OCI-LY3 (cell line): ENCODE data around the gene MLF2.

Experiments
- H2AFZ ChIP-seq: fragments of 200-600, 300-600 bp; shearing (Covaris generic); 2 replicates; pipeline ENCODE4 v1.6.0; 2014; ENCODE audit warnings: antibody characterized with exemption, low read depth, low read length
- H3K27ac ChIP-seq: fragments of 200-600, 300-600 bp; sonication (generic); 2 replicates; pipeline ENCODE4 v1.5.1; 2014; ENCODE audit warnings: mild to moderate bottlenecking, low read length, moderate library complexity, mixed read lengths
- H3K27me3 ChIP-seq: fragments of 200-600, 300-600 bp; sonication (generic); 2 replicates; pipeline ENCODE4 v1.6.1; 2014; ENCODE audit warnings: low read depth, low read length, mixed read lengths
- H3K36me3 ChIP-seq: fragments of 200-600, 300-600 bp; sonication (generic); replicated peaks from 2 replicates; pipeline ENCODE3; 2014; ENCODE audit warnings: low read depth, low read length, mixed read lengths
- H3K4me1 ChIP-seq: fragments of 300-600, 200-600 bp; sonication (generic); 2 replicates; pipeline ENCODE4 v1.6.1; 2014; ENCODE audit warnings: low read length, mixed read lengths
- H3K4me2 ChIP-seq: fragments of 200-600, 300-600 bp; sonication (generic); 2 replicates; pipeline ENCODE4 v1.6.1; 2014; ENCODE audit warnings: low read length, mixed read lengths
- H3K4me3 ChIP-seq: fragments of 300-600, 200-600 bp; sonication (generic); 2 replicates; pipeline ENCODE4 v1.5.1; 2014; ENCODE audit warnings: antibody characterized with exemption, mild to moderate bottlenecking, low read length, moderate library complexity
- H3K79me2 ChIP-seq: fragments of 300-600, 200-600 bp; shearing (Covaris generic); 2 replicates; pipeline ENCODE4 v1.6.1; 2014; ENCODE audit warnings: mild to moderate bottlenecking, low read length, mixed read lengths
- H3K9ac ChIP-seq: fragments of 300-600, 200-600 bp; shearing (Covaris generic); 2 replicates; pipeline ENCODE4 v1.6.0; 2014; ENCODE audit warnings: mild to moderate bottlenecking, low read length, moderate library complexity
- H3K9me3 ChIP-seq: fragments of 200-600, 300-600 bp; shearing (Covaris generic); 2 replicates; pipeline ENCODE4 v1.6.1; 2014; ENCODE audit warnings: low read length, mixed read lengths; ENCODE audit not compliant: insufficient read depth
- H4K20me1 ChIP-seq: fragments of 200-600, 300-600 bp; sonication (generic); 2 replicates; pipeline ENCODE4 v1.6.1; 2016; ENCODE audit warnings: low read length, mixed read lengths; ENCODE audit not compliant: insufficient read depth
- CTCF ChIP-seq: fragments of 200-600, 300-600 bp; sonication (generic); IDR thresholded peaks from 2 replicates; pipeline ENCODE4 v1.5.1; 2014; ENCODE audit warnings: antibody characterized with exemption, low read length, low read depth
- EZH2phosphoT487 ChIP-seq: fragments of 200-600 bp; shearing (Covaris generic); IDR thresholded peaks from 2 replicates; pipeline ENCODE4 v1.6.1; 2018; ENCODE audit warnings: antibody characterized with exemption, mixed run types, low read depth

MLF2 gene

GRCh38 chr12:6780573-6780972 lies 27.6 kb upstream of the MLF2 start:
- Histone ChIP-seq H3K9me3 (no peaks in the 10 kb centered on the region), H3K4me1 (peaks cover 33% of the 10 kb centered on the region), H3K27me3 (peaks cover 22% of the 10 kb centered on the region), H2AFZ (no peak overlapping the region; the same call in 1 of the 2 replicates), H3K4me2 (no peak overlapping the region), H3K27ac (no peak overlapping the region), H3K36me3 (no peaks in the 10 kb centered on the region), H3K4me3 (no peak overlapping the region), H3K9ac (no peak overlapping the region), H3K79me2 (no peaks in the 10 kb centered on the region), H4K20me1 (no peaks in the 10 kb centered on the region)
- TF ChIP-seq CTCF (no peak), EZH2phosphoT487 (no peak)

GRCh38 chr12:6779708-6780432 lies 26.9 kb upstream of the MLF2 start:
- H3K27ac ChIP-seq = no peak overlapping the region
- no peak overlapping the region for H3K9ac ChIP-seq
- H2AFZ ChIP-seq = no peak overlapping the region
- no peaks in the 10 kb centered on the region for H3K36me3 ChIP-seq
- no peak overlapping the region for H3K4me2 ChIP-seq
- peaks cover 24% of the 10 kb centered on the region for H3K27me3 ChIP-seq
- TF ChIP-seq CTCF = no peak
- TF ChIP-seq EZH2phosphoT487 = no peak
- peaks cover 37% of the 10 kb centered on the region for H3K4me1 ChIP-seq
- H3K9me3 ChIP-seq = no peaks in the 10 kb centered on the region
- H3K4me3 ChIP-seq = no peak overlapping the region
- no peaks in the 10 kb centered on the region for H3K79me2 ChIP-seq
- H4K20me1 ChIP-seq = no peaks in the 10 kb centered on the region

GRCh38 chr12:6778574-6779550 lies 25.9 kb upstream of the MLF2 start:
- Histone ChIP-seq H3K4me2 (peak overlapping the region; percentile 92), H3K9me3 (no peaks in the 10 kb centered on the region), H2AFZ (peak overlapping the region; percentile 82), H3K79me2 (no peaks in the 10 kb centered on the region), H3K4me3 (peak overlapping the region; percentile 76), H3K4me1 (peaks cover 29% of the 10 kb centered on the region), H4K20me1 (no peaks in the 10 kb centered on the region), H3K27ac (no peak overlapping the region), H3K9ac (peak overlapping the region; percentile 59), H3K36me3 (no peaks in the 10 kb centered on the region), H3K27me3 (peaks cover 30% of the 10 kb centered on the region)
- TF ChIP-seq EZH2phosphoT487 (no peak), CTCF (peak; percentile 94)

GRCh38 chr12:6778217-6778573 lies 25.3 kb upstream of the MLF2 start:
- H3K4me3 ChIP-seq = peak overlapping the region; percentile 76
- no peaks in the 10 kb centered on the region for H3K9me3 ChIP-seq
- peaks cover 29% of the 10 kb centered on the region for H3K4me1 ChIP-seq
- no peaks in the 10 kb centered on the region for H3K36me3 ChIP-seq
- no peak overlapping the region for H3K27ac ChIP-seq
- H3K27me3 ChIP-seq = peaks cover 30% of the 10 kb centered on the region
- no peaks in the 10 kb centered on the region for H3K79me2 ChIP-seq
- H2AFZ ChIP-seq = peak overlapping the region; percentile 82
- H3K4me2 ChIP-seq = peak overlapping the region; percentile 92
- H4K20me1 ChIP-seq = no peaks in the 10 kb centered on the region
- peak overlapping the region; percentile 59 for H3K9ac ChIP-seq
- TF ChIP-seq CTCF = no peak
- TF ChIP-seq EZH2phosphoT487 = no peak
